ENCODE results near the gene HSD3B1.

DNA sequence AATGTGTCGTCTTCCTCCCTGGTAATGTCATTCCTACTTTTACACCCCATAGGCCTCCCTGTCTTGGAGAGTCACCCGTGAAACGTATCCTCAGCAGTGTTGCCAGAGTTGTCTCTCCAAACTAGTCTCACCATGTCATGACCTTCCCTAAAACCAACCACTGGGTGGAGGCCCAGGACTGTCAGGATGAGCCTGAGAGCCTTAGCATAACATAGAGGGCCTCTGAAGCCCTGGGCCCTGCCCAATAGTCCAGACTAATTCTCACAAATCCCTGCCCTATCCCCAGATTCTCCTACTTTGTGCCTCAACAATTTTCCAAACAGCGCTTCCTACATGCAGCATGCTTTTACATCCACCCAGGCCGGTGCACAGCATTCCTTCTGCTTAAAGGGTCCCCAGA lies 29.3 kb upstream of the HSD3B1 start:
- TF ChIP-seq, protein P1, sequence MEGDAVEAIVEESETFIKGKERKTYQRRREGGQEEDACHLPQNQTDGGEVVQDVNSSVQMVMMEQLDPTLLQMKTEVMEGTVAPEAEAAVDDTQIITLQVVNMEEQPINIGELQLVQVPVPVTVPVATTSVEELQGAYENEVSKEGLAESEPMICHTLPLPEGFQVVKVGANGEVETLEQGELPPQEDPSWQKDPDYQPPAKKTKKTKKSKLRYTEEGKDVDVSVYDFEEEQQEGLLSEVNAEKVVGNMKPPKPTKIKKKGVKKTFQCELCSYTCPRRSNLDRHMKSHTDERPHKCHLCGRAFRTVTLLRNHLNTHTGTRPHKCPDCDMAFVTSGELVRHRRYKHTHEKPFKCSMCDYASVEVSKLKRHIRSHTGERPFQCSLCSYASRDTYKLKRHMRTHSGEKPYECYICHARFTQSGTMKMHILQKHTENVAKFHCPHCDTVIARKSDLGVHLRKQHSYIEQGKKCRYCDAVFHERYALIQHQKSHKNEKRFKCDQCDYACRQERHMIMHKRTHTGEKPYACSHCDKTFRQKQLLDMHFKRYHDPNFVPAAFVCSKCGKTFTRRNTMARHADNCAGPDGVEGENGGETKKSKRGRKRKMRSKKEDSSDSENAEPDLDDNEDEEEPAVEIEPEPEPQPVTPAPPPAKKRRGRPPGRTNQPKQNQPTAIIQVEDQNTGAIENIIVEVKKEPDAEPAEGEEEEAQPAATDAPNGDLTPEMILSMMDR (IDR thresholded peaks at IDR 0.05): no peak
- no peak for TF ChIP-seq POLR2A (IDR thresholded peaks at IDR 0.05)
- no peak for TF ChIP-seq EP300 (IDR thresholded peaks at IDR 0.05)
